ENCODE data around the gene SHB.

GRCh38 chr9:38009035-38009501, 60.0 kb downstream of the SHB start:
- no peak for TF ChIP-seq NBN (conservative IDR thresholded peaks at IDR 0.05)
- no peak for TF ChIP-seq CTCF (CRISPR knock-in tag; IDR thresholded peaks at IDR 0.05)
- TF ChIP-seq MED1 (CRISPR knock-in tag; IDR thresholded peaks at IDR 0.05) = no peak
- TF ChIP-seq ZBTB25 (CRISPR knock-in tag; IDR thresholded peaks at IDR 0.05) = 0 out of 2 replicates have a peak, but pooled peaks have one; percentile 9
- TF ChIP-seq CREB1 (IDR thresholded peaks at IDR 0.05) = no peak
- TF ChIP-seq CREB1 (CRISPR knock-in tag; IDR thresholded peaks at IDR 0.05) = no peak
- no peak for TF ChIP-seq DPF2 (CRISPR knock-in tag; IDR thresholded peaks at IDR 0.05; ENCODE audit: borderline replicate concordance, low read depth)
- TF ChIP-seq TCF7 (IDR thresholded peaks at IDR 0.05; ENCODE audit: low read depth) = no peak

Measured in HepG2 (cell line).